GM21526 (cell line): ENCODE results near the gene COLQ.
"Not testable (repeated sequence)": the region's sequence is repeated elsewhere in the genome, so short reads cannot be mapped to it uniquely, and the experiment has no call there.

Experiments used
- ATAC-seq: cut with Tn5 transposase; IDR thresholded peaks from one replicate; pipeline ENCODE4 v1.9.1; 2021; ENCODE audit warnings: moderate library complexity; ENCODE audit not compliant: unreplicated experiment, low FRiP score

The COLQ gene

DNA sequence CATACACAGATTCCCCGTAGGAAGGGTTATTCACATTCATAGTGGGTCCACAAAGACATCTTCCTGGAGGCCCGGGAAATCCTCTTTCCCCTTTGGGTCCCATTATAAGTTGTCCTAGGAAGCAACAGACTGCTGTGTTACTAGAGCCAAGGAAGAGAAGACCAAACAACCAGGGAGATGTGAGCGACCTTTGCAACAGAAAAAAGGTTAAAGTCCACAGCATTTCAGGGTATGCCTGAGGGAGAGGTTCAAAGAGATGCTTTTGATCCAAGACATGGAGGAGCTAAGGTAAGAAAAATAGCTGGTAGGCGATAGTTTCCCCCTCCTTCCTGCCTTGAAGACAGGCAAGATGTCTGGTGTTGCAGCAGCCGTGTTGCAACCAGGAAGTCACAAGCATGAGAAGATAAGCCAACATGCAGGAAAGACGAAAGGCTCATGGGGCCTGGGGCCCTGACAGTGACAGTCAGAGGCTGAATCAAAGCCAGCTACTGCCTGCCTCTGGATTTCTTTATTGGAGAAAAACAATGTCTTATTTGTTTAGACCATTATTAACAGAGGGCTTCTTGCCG lies 63.2 kb downstream of the COLQ start:
- ATAC-seq = no peak

DNA sequence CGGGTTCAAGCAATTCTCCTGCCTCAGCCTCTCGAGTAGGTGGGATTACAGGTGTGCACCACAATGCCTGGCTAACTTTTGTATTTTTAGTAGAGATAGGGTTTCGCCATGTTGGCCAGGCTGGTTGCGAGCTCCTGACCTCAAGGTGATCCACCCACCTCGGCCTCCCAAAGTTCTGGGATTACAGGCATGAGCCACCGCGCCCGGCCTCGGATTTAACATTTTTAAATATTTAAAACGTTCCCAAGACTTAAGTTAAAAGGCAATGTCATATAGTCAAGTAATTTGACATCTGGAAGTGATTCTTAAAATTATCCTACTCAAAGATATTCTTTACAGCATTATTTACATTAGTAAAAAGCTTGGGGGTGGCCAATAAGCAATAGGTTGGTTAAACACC lies 64.6 kb downstream of the COLQ start:
- not testable (repeated sequence) for ATAC-seq

DNA sequence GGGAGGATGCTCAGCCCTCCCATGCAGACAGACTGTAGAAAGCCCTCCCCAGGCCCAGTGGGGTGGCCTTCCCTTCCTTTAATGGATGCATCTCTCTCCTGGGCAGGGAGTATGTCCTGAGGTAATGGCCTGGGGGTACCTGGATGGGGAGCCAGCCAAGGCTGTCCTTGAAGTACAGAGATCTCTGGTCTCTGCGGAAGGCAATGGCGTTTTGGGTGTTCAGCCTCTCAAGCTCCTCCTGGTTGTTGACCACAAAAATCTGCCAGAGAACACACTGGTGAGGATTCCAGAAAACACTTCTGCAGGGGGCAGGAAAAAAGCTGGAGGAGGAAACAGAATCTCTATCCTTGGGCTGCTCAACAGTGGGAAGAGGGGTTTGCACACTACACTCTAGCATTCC lies 65.2 kb downstream of the COLQ start:
- ATAC-seq = no peak

DNA sequence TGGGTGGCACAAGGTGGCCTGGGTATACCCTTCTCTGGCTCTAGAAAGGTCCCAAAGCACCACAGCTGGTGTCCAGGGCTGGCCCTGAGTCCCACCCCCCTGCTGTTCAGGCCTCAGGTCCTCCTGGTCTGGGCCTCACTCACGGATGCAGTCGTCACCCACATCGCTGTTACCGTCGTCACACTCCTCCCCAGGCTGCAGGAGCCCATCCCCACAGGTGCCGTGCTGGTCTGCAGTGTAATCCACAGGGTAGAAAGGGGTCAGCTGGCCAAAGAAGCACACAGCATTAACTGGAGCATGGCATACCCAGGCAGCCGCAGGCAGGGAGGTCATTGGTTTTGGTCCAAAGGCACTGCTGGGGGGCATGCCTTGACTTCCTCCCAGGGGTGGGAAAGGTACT lies 65.8 kb downstream of the COLQ start:
- no peak for ATAC-seq

- no peak for ATAC-seq
These were observed 66.5 kb downstream of the COLQ start for GRCh38 chr3:15454965-15455364.

- no peak for ATAC-seq
These were observed 67.4 kb downstream of the COLQ start for GRCh38 chr3:15453991-15454625.

- no peak for ATAC-seq
These were observed 68.0 kb downstream of the COLQ start for GRCh38 chr3:15453501-15453900.

GRCh38 chr3:15452961-15453360 lies 68.5 kb downstream of the COLQ start:
- no peak for ATAC-seq

GRCh38 chr3:15452156-15452555 lies 69.3 kb downstream of the COLQ start:
- ATAC-seq = no peak

GRCh38 chr3:15451216-15452113 lies 70.0 kb downstream of the COLQ start:
- ATAC-seq = no peak

- no peak for ATAC-seq
These were observed 70.9 kb downstream of the COLQ start for GRCh38 chr3:15450438-15451215.

DNA sequence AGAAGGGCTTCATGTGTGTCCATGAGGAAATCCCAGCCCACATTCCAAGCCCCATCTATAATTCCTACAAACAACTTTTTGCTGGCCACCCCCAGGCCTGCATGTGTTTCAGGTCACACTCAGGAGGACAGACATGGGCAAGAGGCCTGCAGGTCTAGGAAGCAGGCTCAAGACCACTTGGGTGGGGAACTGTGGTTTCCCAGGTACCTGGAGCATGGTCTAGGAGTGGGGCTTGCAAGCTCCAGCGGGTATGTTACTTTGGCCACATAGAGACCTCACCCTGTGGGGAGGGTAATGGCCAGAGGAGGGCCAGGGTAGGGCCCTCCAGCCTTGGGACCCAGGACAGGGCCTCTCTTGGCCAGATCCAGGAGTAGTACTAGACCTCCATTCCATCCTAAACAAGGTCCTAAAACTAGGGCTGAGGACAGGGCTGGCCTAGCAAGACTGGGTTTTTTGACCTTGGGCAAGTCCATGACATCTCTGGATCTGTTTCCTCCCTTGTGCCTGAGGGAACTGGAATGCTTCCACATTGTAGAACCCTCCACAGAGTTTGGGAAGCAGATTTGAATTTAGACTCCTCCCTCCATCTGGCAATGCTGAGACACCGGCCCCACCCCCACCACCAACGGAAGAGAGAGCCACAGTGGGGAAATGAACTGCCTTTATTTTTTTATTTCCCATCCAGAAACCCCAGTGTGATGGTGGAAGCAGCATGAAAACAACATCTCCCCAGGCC lies 71.8 kb downstream of the COLQ start:
- ATAC-seq = no peak

DNA sequence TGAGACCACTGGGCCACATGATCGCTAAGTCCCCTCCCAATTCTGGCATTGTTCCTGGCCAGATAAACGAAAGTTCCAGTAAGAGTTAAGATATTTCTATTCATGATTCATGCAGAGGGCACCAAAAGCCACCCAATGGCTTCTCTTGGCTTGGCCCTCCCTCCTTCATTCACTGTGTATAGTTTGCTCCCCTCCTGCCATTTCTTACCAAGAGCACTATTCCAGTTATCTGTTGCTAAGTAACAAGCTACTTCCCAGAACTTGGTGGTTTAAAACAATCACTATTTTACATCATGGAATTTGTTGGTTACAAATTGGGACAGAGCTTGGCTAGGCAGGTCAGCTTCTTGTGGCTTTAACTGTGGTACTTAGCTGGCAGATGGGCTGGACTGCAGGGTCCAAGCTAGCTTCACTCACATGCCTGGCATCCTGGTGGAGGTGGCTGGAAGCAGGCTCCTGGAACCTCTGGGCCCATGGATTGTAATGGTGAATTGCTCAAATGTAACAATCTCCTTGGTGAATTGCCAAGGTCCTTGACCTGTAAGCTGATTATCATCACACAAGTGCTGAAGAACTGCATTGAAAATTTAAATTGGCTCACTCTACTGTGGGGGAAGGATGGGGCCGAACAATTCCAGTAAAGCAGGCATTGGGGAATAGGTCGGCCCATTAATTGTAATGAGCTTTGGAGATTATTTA lies 77.5 kb downstream of the COLQ start:
- no peak for ATAC-seq

DNA sequence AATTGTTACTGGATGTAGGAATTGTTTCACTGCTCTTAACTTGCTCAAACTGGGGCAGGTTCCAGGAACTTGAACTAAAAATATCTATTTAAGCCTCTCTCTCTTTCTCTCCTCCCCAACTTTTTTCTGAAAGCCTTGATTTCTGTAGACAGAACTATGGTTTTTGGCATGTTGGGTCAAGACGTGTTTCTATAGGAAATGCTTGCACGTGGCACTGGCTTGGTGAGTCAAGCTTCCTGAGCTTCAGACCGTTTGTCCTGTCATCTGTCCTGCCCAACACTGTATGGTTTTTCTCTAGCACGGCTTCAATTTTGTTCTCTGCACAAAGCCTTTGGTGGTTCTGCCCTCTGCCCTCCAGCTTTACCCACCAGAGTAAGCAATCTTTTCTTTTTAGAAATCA lies 80.6 kb downstream of the COLQ start:
- ATAC-seq = no peak

- ATAC-seq = no peak
These were observed 82.0 kb downstream of the COLQ start for GRCh38 chr3:15439476-15439875.

GRCh38 chr3:15438983-15439382 lies 82.5 kb downstream of the COLQ start:
- no peak for ATAC-seq

- no peak for ATAC-seq
These were observed 85.3 kb downstream of the COLQ start for GRCh38 chr3:15436246-15436645.

DNA sequence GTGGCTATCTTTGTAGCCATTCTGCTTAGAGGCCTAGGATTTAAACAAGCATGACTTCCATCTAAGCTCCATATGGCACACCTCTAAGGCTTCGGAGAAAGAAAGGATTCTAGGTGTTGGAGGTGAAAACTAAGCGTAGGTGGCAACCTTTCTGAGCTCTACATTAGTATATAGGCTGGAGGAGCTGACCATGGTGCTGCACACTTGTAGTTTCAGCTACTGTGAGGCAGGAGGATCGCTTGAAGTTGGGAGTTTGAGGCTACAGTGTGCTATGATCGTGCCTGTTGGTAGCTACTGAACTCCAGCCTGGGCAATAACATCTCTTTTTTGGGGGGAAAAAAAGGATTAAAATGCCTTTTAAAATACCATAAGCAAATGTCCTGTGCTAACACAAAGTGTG lies 86.8 kb downstream of the COLQ start:
- no peak for ATAC-seq

GRCh38 chr3:15433531-15433930 lies 88.0 kb downstream of the COLQ start:
- no peak for ATAC-seq
